Measurements from ENCODE around the gene PKIG. TPM values are rescaled to one million over a fixed set of nuclear protein-coding genes. Genes with fewer than 3 reads are reported as not detected.

The PKIG gene
- total RNA-seq, 1 donor from 2014 or later, result 40.6 TPM

DNA sequence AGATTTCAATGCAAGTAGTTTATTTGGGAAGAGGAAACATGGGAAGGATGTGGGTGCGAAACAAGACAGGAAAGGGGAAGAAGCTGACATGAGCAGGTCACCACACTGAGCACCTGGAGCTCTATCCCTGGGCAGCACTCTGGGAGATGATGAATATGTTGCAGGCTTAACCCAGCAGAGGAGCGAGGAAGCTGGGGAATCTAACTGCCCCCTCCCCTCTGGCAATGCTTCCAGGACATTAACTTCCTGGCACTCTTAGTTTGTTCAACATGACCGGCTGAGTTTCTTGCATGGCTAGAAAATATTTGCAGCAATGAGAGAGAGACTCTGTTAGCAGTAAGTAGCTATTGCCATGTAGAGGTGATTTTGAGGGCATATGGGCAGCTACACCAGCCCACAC is 74.1 kb downstream of the PKIG start:
- Histone ChIP-seq H3K79me2 (ENCODE audit: low read depth) (no peaks in the 10 kb centered on the region), H3K4me2 (peak overlapping the region; percentile 54), H3K4me1 (peaks cover 15% of the 10 kb centered on the region), H4K20me1 (ENCODE audit: low read depth) (no peaks in the 10 kb centered on the region), H3K27ac (no peak overlapping the region), H3K4me3 (no peak overlapping the region), H3K9ac (no peak overlapping the region), H3K36me3 (no peaks in the 10 kb centered on the region), H3K9me3 (ENCODE audit: low read depth) (no peaks in the 10 kb centered on the region), H3F3A (ENCODE audit: low read depth) (peaks cover 22% of the 10 kb centered on the region), H2AFZ (replicated peaks) (no peak overlapping the region), H3K27me3 (peaks cover 19% of the 10 kb centered on the region)
- peaks cover 27% of the 10 kb centered on the region for H3K4me1 Mint-ChIP-seq
- peaks cover 23% of the 10 kb centered on the region for H3K27me3 Mint-ChIP-seq (ENCODE audit: insufficient read depth, low read depth)
- no peak for TF ChIP-seq EZH2 (IDR thresholded peaks at IDR 0.05)
- TF ChIP-seq EZH2phosphoT487 (IDR thresholded peaks at IDR 0.05), result no peak
- no peak for TF ChIP-seq CTCF (IDR thresholded peaks at IDR 0.05)
- H3K4me3 Mint-ChIP-seq, result peak overlapping the region; percentile 62
- H3K36me3 Mint-ChIP-seq, result peaks cover 3% of the 10 kb centered on the region
- peak; percentile 24 for DNase-seq (ENCODE audit: low spot score)
- H3K9me3 Mint-ChIP-seq, result peaks cover 4% of the 10 kb centered on the region
- no peak overlapping the region for H3K27ac Mint-ChIP-seq

DNA sequence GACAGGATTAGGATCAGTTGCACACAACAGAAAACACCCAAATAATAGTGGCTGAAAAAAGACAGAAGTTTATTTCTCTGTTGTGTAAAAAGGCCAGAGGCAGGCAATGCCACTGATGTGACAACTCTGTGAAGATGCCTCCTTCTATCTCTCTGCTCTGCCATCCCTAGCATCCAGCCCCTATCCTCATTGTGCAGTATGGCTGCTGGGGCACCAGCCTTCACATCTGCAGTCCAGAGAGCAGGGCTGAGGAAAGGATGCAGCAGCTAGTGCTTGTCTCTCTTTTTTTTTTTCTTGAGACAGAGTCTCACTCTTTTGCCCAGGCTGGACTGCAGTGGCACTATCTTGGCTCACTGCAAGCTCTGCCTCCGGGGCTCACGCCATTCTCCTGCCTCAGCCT is 75.5 kb downstream of the PKIG start:
- Histone ChIP-seq H3K9ac (no peak overlapping the region), H3K4me2 (no peak overlapping the region), H4K20me1 (ENCODE audit: low read depth) (no peaks in the 10 kb centered on the region), H3K27me3 (peaks cover 9% of the 10 kb centered on the region), H3K27ac (no peak overlapping the region), H3K4me1 (peaks cover 14% of the 10 kb centered on the region), H3K36me3 (no peaks in the 10 kb centered on the region), H3K9me3 (ENCODE audit: low read depth) (no peaks in the 10 kb centered on the region), H2AFZ (replicated peaks) (no peak overlapping the region), H3K79me2 (ENCODE audit: low read depth) (no peaks in the 10 kb centered on the region), H3K4me3 (no peak overlapping the region), H3F3A (ENCODE audit: low read depth) (peaks cover 14% of the 10 kb centered on the region)
- H3K27ac Mint-ChIP-seq, result no peak overlapping the region
- no peak for DNase-seq (ENCODE audit: low spot score)
- H3K4me1 Mint-ChIP-seq, result peaks cover 23% of the 10 kb centered on the region
- H3K36me3 Mint-ChIP-seq, result peaks cover 3% of the 10 kb centered on the region
- H3K27me3 Mint-ChIP-seq (ENCODE audit: insufficient read depth, low read depth), result peaks cover 22% of the 10 kb centered on the region
- H3K9me3 Mint-ChIP-seq, result peaks cover 4% of the 10 kb centered on the region
- H3K4me3 Mint-ChIP-seq, result no peak overlapping the region
- no peak for TF ChIP-seq EZH2 (IDR thresholded peaks at IDR 0.05)
- TF ChIP-seq CTCF (IDR thresholded peaks at IDR 0.05), result no peak
- no peak for TF ChIP-seq EZH2phosphoT487 (IDR thresholded peaks at IDR 0.05)

DNA sequence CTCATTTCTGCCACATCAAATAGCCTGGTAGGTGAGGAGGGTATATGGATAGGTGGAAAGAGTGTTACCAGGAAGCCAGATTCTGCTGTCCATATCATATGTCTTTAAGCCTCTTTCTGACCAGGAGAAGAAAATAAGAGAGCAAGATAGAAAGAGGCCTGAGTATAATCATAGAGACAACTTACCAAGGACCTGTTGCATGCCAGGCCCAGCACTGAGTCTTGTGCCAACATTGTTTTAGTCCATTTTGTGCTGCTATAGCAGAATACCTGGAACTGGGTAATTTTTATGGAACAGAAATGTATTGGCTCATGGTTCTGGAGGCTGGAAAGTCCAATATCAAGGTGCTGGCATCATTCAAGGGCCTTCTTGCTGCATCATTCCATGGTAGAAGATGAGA is 76.4 kb downstream of the PKIG start:
- H3K9me3 Mint-ChIP-seq, result peaks cover 2% of the 10 kb centered on the region
- H3K36me3 Mint-ChIP-seq, result peaks cover 3% of the 10 kb centered on the region
- H3K4me1 Mint-ChIP-seq, result peaks cover 19% of the 10 kb centered on the region
- no peak for DNase-seq (ENCODE audit: low spot score)
- H3K27ac ChIP-seq, result no peak overlapping the region
- H3K27ac Mint-ChIP-seq, result no peak overlapping the region
- H3F3A ChIP-seq (ENCODE audit: low read depth), result peaks cover 14% of the 10 kb centered on the region
- H3K36me3 ChIP-seq, result no peaks in the 10 kb centered on the region
- H3K4me2 ChIP-seq, result no peak overlapping the region
- no peak overlapping the region for H3K4me3 Mint-ChIP-seq
- no peak overlapping the region for H3K9ac ChIP-seq
- H3K9me3 ChIP-seq (ENCODE audit: low read depth), result no peaks in the 10 kb centered on the region
- H4K20me1 ChIP-seq (ENCODE audit: low read depth), result no peaks in the 10 kb centered on the region
- no peak overlapping the region for H3K4me3 ChIP-seq
- H2AFZ ChIP-seq (replicated peaks), result no peak overlapping the region
- H3K27me3 ChIP-seq, result no peaks in the 10 kb centered on the region
- H3K79me2 ChIP-seq (ENCODE audit: low read depth), result no peaks in the 10 kb centered on the region
- peaks cover 14% of the 10 kb centered on the region for H3K4me1 ChIP-seq
- peaks cover 17% of the 10 kb centered on the region for H3K27me3 Mint-ChIP-seq (ENCODE audit: insufficient read depth, low read depth)
- TF ChIP-seq EZH2 (IDR thresholded peaks at IDR 0.05) (no peak), EZH2phosphoT487 (IDR thresholded peaks at IDR 0.05) (no peak), CTCF (IDR thresholded peaks at IDR 0.05) (no peak)
